Measurements from ENCODE around the gene SMLR1.

Gene SMLR1

GRCh38 chr6:130852844-130853554 is 25.8 kb downstream of the SMLR1 start:
- no peak for DNase-seq

- DNase-seq = no peak
Measured at GRCh38 chr6:130853555-130854183, 26.5 kb downstream of the SMLR1 start.

- DNase-seq = no peak
Measured at GRCh38 chr6:130858054-130858453, 30.8 kb downstream of the SMLR1 start.

- no peak for DNase-seq
Measured at GRCh38 chr6:130858498-130859160, 31.4 kb downstream of the SMLR1 start.

- DNase-seq = no peak
Measured at GRCh38 chr6:130859161-130859867, 32.1 kb downstream of the SMLR1 start.

- DNase-seq = no peak
Measured at GRCh38 chr6:130862370-130862769, 35.2 kb downstream of the SMLR1 start.

GRCh38 chr6:130863415-130864230 is 36.4 kb downstream of the SMLR1 start:
- DNase-seq = no peak

- no peak for DNase-seq
Measured at GRCh38 chr6:130864344-130864743, 37.1 kb downstream of the SMLR1 start.

GRCh38 chr6:130865793-130866192 is 38.6 kb downstream of the SMLR1 start:
- DNase-seq = no peak

- DNase-seq = no peak
Measured at GRCh38 chr6:130869681-130870080, 42.5 kb downstream of the SMLR1 start.

GRCh38 chr6:130870179-130870880 is 43.1 kb downstream of the SMLR1 start:
- no peak for DNase-seq

- DNase-seq = peak; percentile 7
Measured at GRCh38 chr6:130872250-130873095, 45.3 kb downstream of the SMLR1 start.

- DNase-seq = no peak
Measured at GRCh38 chr6:130873746-130874145, 46.5 kb downstream of the SMLR1 start.

- DNase-seq = no peak
Measured at GRCh38 chr6:130879826-130880225, 52.6 kb downstream of the SMLR1 start.

GRCh38 chr6:130882370-130882769 is 55.2 kb downstream of the SMLR1 start:
- DNase-seq = no peak

GRCh38 chr6:130885392-130886192 is 58.4 kb downstream of the SMLR1 start:
- peak; percentile 39 for DNase-seq
